ENCODE results near the gene SEMA6A.

SEMA6A gene

DNA sequence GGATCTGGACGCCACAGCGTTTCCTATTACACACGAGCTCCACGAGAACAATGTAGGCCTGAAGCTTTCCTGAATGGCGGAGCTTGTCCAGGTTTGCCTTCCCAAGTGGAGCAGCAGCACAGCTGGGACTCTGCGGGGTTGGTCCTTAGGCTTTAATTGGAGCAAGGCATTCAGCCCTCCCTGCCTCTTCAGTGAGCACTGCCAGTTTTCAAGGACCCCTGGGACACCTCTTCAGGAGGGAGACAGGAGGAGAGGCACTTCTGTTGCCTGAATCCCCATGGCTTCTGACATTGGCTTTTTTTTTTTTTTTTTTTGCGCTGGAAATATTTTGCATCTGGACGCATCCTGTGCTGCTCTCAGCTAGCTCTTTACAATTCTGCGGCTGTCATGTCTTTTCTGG is 179.4 kb downstream of the SEMA6A start:
- DNase-seq: no peak

DNA sequence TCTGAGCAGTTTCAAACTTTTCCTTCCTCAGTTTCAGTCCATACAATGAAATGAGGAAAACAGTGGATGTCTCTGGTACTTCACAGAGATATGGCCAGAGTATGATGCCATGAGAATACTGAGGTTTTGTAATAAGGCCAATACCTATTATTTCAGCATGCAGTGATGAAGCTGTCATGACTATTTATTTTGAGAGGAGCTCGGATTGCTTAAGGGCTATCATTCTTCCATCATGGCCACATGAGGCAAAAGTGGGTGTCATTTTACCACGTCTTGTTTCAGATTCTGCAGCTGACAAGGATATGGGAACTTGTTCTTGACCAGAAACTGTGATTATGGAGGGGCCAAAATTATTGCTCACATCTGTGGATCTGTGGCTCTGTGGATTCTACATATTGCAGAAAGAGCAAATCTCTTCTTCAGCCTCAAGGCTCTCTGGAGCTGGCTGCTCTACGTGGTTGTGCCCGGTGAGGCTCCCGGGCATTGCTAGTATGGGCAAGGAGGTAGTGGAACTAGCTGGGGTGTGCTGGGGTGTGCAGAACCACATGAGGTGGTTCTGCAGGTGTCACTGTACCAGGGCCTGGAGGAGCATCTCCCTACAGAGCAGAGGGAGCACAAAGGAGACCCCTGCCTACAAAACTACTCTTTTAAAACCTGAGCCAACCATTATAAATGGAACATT is 180.3 kb downstream of the SEMA6A start:
- no peak for DNase-seq
